ENCODE data around the gene PFDN2.

GRCh38 chr1:161131523-161132409 is 13.9 kb upstream of the PFDN2 start:
- TF ChIP-seq CTCF (IDR thresholded peaks at IDR 0.05): no peak
- peak in 1 of 2 donors; percentile 16 for TF ChIP-seq POLR2A (IDR thresholded peaks at IDR 0.05)

All from adrenal gland (tissue), 5 donors.